ENCODE measurements around the gene LAPTM5. TPM values are rescaled to one million over a fixed set of nuclear protein-coding genes. Genes with fewer than 3 reads are reported as not detected.
A peak's percentile ranks its signal among the peaks of the same experiment; 100 is the strongest.

Gene LAPTM5
- total RNA-seq, 1 experiment from 2014 or later: not detected

- peak overlapping the region; percentile 67 for H2AFZ ChIP-seq (ENCODE audit: low read length)
- ChIA-PET POLR2A (ENCODE audit: unreplicated experiment) (interaction anchor here (0.6 to 0.7 kb wide), 9 partner anchors 61 to 1460 kb away, joined by 3 to 8 read pairs (median 4); no protein-coding TSS in a partner anchor), CTCF (interaction anchor here (0.5 to 1.6 kb wide), 11 partner anchors 11 to 1461 kb away, joined by 3 to 67 read pairs (median 4); no protein-coding TSS in a partner anchor)
- no peak for TF ChIP-seq EZH2phosphoT487 (IDR thresholded peaks at IDR 0.05; ENCODE audit: borderline replicate concordance, low read length)
- peak; percentile 96 for TF ChIP-seq CTCF (conservative IDR thresholded peaks at IDR 0.05; ENCODE audit: low read depth, low read length)
- peak overlapping the region; percentile 89 for H3K4me2 ChIP-seq (ENCODE audit: low read length)
- H3F3A ChIP-seq (ENCODE audit: low read length, unreplicated experiment): no peaks in the 10 kb centered on the region
- no peaks in the 10 kb centered on the region for H3K9me2 ChIP-seq (replicated peaks; ENCODE audit: low read length)
- H3K79me2 ChIP-seq (ENCODE audit: low read length): no peaks in the 10 kb centered on the region
- H3K27ac ChIP-seq (ENCODE audit: low read length): peak overlapping the region; percentile 81
- BruUV-seq (replicated peaks): TSS peak; percentile 33
- ATAC-seq: peak; percentile 71
- no peak for DNase-seq
- H3K36me3 ChIP-seq (ENCODE audit: low read depth, low read length): no peaks in the 10 kb centered on the region
- H3K27me3 ChIP-seq (ENCODE audit: low read length): no peaks in the 10 kb centered on the region
- peak overlapping the region; percentile 67 for H3K4me3 ChIP-seq (ENCODE audit: low read length)
- no peaks in the 10 kb centered on the region for H3K9me3 ChIP-seq (ENCODE audit: low read length)
- H3K4me1 ChIP-seq (ENCODE audit: insufficient read depth, low read length): peaks cover 10% of the 10 kb centered on the region
- peak overlapping the region; percentile 90 for H3K9ac ChIP-seq (ENCODE audit: low read length)
- intact Hi-C loops (cut with micrococcal nuclease): loop anchor here (1.0 to 5.0 kb wide), 2 partner anchors 192 to 1482 kb away; partner anchors contain the start of gene PTPRU
- no peaks in the 10 kb centered on the region for H4K20me1 ChIP-seq (ENCODE audit: low read length)
Observed at GRCh38 chr1:30718636-30719405, 38.8 kb downstream of the LAPTM5 start.

- peak overlapping the region; percentile 56; the same call in 1 of the 2 replicates for H3K4me3 ChIP-seq (ENCODE audit: low read length)
- no peaks in the 10 kb centered on the region for H3K9me3 ChIP-seq (ENCODE audit: low read length)
- H2AFZ ChIP-seq (ENCODE audit: low read length): peak overlapping the region; percentile 71; the same call in 1 of the 2 replicates
- POLR2A ChIA-PET (ENCODE audit: unreplicated experiment): interaction anchor here (0.6 to 0.7 kb wide), 7 partner anchors 62 to 1459 kb away, joined by 3 to 8 read pairs (median 4); no protein-coding TSS in a partner anchor
- H3K4me2 ChIP-seq (ENCODE audit: low read length): peak overlapping the region; percentile 53; the same call in 1 of the 2 replicates
- H3K36me3 ChIP-seq (ENCODE audit: low read depth, low read length): no peaks in the 10 kb centered on the region
- DNase-seq: peak; percentile 95
- H3K9ac ChIP-seq (ENCODE audit: low read length): no peak overlapping the region
- CTCF ChIA-PET: interaction anchor here (0.6 to 1.6 kb wide), 7 partner anchors 26 to 239 kb away, joined by 3 to 67 read pairs (median 5); no protein-coding TSS in a partner anchor
- ATAC-seq: peak; percentile 91
- no peak overlapping the region for H3K27ac ChIP-seq (ENCODE audit: low read length)
- no peaks in the 10 kb centered on the region for H3K27me3 ChIP-seq (ENCODE audit: low read length)
- H3K79me2 ChIP-seq (ENCODE audit: low read length): no peaks in the 10 kb centered on the region
- H4K20me1 ChIP-seq (ENCODE audit: low read length): no peaks in the 10 kb centered on the region
- TF ChIP-seq EZH2 (IDR thresholded peaks at IDR 0.05; ENCODE audit: low read length, unreplicated experiment) (no peak), EZH2phosphoT487 (IDR thresholded peaks at IDR 0.05; ENCODE audit: borderline replicate concordance, low read length) (no peak), CTCF (conservative IDR thresholded peaks at IDR 0.05; ENCODE audit: low read depth, low read length) (no peak)
- H3K9me2 ChIP-seq (replicated peaks; ENCODE audit: low read length): no peaks in the 10 kb centered on the region
- H3K4me1 ChIP-seq (ENCODE audit: insufficient read depth, low read length): peaks cover 10% of the 10 kb centered on the region
- BruUV-seq (replicated peaks): no TSS peak
- no peaks in the 10 kb centered on the region for H3F3A ChIP-seq (ENCODE audit: low read length, unreplicated experiment)
- intact Hi-C loops (cut with micrococcal nuclease): loop anchor here (5.0 kb wide), 1 partner anchor 1481 kb away; the partner anchor contains the start of gene PTPRU
Observed at GRCh38 chr1:30718091-30718635, 39.4 kb downstream of the LAPTM5 start.

Data from PC-3 (cell line).